GM12874 (cell line): ENCODE data around the gene PPM1H.

Experiments
- CTCF ChIP-seq: IDR thresholded peaks from 2 replicates; pipeline ENCODE4 v1.5.1; 2011; ENCODE audit warnings: low read depth, mild to moderate bottlenecking, control low read depth, low read length, moderate library complexity; ENCODE audit not compliant: insufficient read depth

PPM1H gene

GRCh38 chr12:62785941-62786559 is 148.9 kb downstream of the PPM1H start:
- no peak for TF ChIP-seq CTCF

DNA sequence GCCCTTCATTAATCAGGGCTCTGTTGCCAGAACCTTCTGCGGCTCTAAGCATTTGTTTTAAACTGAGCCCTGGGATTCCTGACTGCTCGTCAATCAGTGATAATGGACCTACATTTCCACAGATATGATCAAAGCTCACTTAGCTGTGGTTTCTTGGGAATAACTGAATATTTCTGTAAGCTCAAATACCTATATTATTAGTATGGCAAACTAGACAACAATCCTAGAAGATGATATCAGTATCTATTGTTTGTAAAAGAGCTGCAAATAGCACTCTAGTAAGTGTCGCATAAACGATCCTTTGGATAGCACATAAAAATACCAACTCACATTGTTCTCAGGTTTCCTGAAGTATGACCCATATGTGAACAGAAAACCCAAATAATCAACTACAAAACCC is 150.4 kb downstream of the PPM1H start:
- no peak for TF ChIP-seq CTCF

DNA sequence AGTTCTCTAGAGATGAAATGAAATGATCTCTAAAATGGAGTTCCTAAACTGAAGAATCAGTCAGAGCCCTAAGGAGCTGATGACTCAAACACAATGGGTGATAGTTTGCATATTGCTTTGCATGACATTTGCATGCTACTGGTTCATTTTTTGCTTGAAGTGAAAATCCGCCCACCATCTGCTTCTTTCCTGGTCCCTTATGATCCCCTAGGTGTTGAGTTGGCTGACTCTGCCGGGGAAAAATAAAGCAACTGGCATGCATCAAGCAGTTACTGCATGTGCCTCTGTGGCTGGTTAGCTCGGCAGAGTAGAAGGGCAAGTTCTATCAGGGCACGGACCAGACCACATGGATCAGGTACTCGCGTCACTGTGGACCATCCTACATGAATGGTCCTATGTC is 151.1 kb downstream of the PPM1H start:
- TF ChIP-seq CTCF = no peak

DNA sequence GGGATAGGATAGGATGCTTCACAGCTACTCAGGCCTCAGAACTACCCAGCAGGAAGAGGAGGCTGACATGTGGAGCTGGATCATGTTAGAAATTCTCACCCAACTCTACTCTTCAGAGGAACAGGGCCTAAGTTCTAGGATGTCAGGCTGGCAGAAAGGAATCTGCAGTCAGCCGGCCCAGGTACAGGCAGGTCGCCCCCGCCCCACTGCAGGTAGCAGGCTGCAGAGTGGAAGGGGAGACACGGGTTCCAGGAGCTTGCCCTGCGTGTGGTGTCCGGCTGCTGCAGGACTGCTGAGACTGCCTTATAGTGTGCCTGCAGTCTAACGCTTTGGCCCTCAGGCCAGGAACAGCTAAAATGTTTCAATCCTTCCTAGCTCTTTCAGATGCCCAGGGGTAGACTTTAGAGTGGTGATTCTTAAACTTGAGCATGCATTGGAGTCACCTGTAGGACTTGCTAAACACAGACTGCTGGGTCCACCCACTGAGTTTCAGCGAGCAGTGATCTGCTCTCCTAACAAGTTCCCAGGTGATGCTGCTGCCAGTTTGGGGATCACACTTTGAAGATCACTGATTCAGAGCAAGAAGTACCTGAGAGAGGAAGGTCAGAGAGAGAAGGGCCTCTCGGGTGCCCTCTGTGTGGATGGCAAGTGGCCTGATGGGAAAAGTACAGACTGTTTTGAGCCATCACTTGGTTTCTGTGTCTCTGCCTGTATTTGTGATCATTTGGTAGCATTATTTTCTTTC is 153.6 kb downstream of the PPM1H start:
- TF ChIP-seq CTCF = no peak

DNA sequence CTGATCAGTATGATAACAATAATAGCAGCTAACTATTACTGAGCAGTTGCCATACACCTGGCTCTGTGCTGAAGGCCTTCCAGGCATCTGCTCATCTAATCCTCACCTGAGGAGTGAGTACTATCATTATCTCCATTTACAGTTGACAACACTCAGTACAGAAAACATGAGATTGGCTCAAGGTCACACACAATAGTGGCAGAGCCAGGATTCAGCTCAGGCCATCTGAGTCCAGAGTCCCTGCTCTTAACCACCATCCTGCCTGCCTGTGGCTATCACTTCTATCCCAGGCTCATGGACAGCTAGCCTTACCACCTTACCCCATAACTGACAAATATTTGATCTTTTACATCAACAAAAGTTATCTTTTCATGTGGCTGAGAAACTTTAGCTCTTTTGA is 155.5 kb downstream of the PPM1H start:
- TF ChIP-seq CTCF = no peak

GRCh38 chr12:62778187-62778586 is 156.8 kb downstream of the PPM1H start:
- no peak for TF ChIP-seq CTCF

GRCh38 chr12:62776997-62777396 is 158.0 kb downstream of the PPM1H start:
- no peak for TF ChIP-seq CTCF
